Neuron (in vitro differentiated cells): ENCODE measurements around the gene SPATC1L.

Experiments
- H2AFZ ChIP-seq: one replicate; pipeline ENCODE4 v1.6.1; 2013; ENCODE audit warnings: low read depth, mild to moderate bottlenecking, inconsistent platforms, low read length, moderate library complexity
- H3K27me3 ChIP-seq: one replicate; pipeline ENCODE4 v1.6.1; 2013; ENCODE audit warnings: low read length; ENCODE audit not compliant: insufficient read depth
- H3K36me3 ChIP-seq: one replicate; pipeline ENCODE4 v1.6.1; 2013; ENCODE audit warnings: low read length; ENCODE audit not compliant: insufficient read depth
- H3K4me1 ChIP-seq: one replicate; pipeline ENCODE4 v1.6.1; 2013; ENCODE audit warnings: low read length; ENCODE audit not compliant: insufficient read depth
- H3K4me3 ChIP-seq: 2 replicates; pipeline ENCODE4 v1.5.1; 2013; ENCODE audit warnings: mild to moderate bottlenecking, low read length, moderate library complexity
- H3K9me3 ChIP-seq: one replicate; pipeline ENCODE4 v1.6.1; 2013; ENCODE audit warnings: low read length

SPATC1L gene

DNA sequence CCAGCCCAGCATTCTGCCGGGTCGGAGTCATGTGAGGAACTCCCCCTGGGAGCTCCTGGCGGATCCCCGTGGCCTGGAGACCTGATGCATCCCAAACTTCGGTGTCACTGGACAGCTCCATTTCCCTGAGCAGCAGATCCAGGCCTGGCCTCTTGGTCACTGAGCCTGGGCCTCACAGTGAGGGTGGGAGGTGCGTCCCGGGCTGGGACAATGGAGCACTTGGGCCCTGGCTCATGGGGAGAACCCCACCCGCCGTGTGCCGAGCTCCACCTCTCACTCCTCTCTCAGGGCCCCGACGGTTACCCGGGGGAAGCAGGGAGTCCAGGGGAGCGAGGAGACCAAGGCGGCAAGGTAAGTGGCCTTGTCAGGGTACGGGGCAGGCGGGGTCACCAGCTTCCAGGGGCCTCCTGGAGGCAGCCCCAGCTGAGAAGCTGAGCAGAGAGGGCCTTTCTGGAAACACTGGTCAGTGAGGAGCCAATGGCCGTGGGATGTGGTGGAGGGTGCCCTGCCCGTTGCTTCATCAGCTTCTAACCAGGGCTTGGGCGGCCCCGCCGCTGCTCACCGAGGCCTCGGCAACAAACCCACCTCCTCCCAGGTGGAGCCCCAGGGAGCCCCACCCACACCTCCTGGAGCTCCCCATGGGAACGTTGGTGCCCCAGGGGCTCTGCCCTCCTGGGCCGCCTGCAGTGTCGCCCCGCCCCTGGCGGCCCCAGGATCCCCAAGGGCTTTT is 66.5 kb downstream of the SPATC1L start:
- H3K27me3 ChIP-seq: no peaks in the 10 kb centered on the region
- no peaks in the 10 kb centered on the region for H3K36me3 ChIP-seq
- peaks cover 6% of the 10 kb centered on the region for H3K9me3 ChIP-seq
- no peak overlapping the region for H2AFZ ChIP-seq
- no peaks in the 10 kb centered on the region for H3K4me1 ChIP-seq
- H3K4me3 ChIP-seq: no peak overlapping the region

- Histone ChIP-seq H3K4me1 (no peaks in the 10 kb centered on the region), H3K9me3 (peaks cover 6% of the 10 kb centered on the region), H2AFZ (no peak overlapping the region), H3K36me3 (no peaks in the 10 kb centered on the region), H3K4me3 (no peak overlapping the region), H3K27me3 (no peaks in the 10 kb centered on the region)
These were observed 67.3 kb downstream of the SPATC1L start for GRCh38 chr21:46116776-46117585.

- Histone ChIP-seq H2AFZ (no peak overlapping the region), H3K27me3 (no peaks in the 10 kb centered on the region), H3K36me3 (no peaks in the 10 kb centered on the region), H3K4me1 (no peaks in the 10 kb centered on the region), H3K4me3 (no peak overlapping the region), H3K9me3 (peaks cover 6% of the 10 kb centered on the region)
These were observed 68.0 kb downstream of the SPATC1L start for GRCh38 chr21:46116189-46116775.

GRCh38 chr21:46115441-46116188 is 68.6 kb downstream of the SPATC1L start:
- no peaks in the 10 kb centered on the region for H3K27me3 ChIP-seq
- no peaks in the 10 kb centered on the region for H3K4me1 ChIP-seq
- no peak overlapping the region for H3K4me3 ChIP-seq
- H3K9me3 ChIP-seq: peaks cover 6% of the 10 kb centered on the region
- no peak overlapping the region for H2AFZ ChIP-seq
- H3K36me3 ChIP-seq: no peaks in the 10 kb centered on the region

GRCh38 chr21:46114963-46115362 is 69.3 kb downstream of the SPATC1L start:
- no peaks in the 10 kb centered on the region for H3K36me3 ChIP-seq
- H3K27me3 ChIP-seq: no peaks in the 10 kb centered on the region
- no peak overlapping the region for H3K4me3 ChIP-seq
- no peak overlapping the region for H2AFZ ChIP-seq
- H3K9me3 ChIP-seq: peaks cover 6% of the 10 kb centered on the region
- no peaks in the 10 kb centered on the region for H3K4me1 ChIP-seq

- Histone ChIP-seq H3K4me1 (no peaks in the 10 kb centered on the region), H3K4me3 (no peak overlapping the region), H2AFZ (no peak overlapping the region), H3K9me3 (peaks cover 6% of the 10 kb centered on the region), H3K27me3 (no peaks in the 10 kb centered on the region), H3K36me3 (no peaks in the 10 kb centered on the region)
These were observed 70.6 kb downstream of the SPATC1L start for GRCh38 chr21:46113497-46114176.

- Histone ChIP-seq H2AFZ (no peak overlapping the region), H3K9me3 (peaks cover 6% of the 10 kb centered on the region), H3K4me1 (no peaks in the 10 kb centered on the region), H3K27me3 (no peaks in the 10 kb centered on the region), H3K36me3 (no peaks in the 10 kb centered on the region), H3K4me3 (no peak overlapping the region)
These were observed 71.5 kb downstream of the SPATC1L start for GRCh38 chr21:46112725-46113215.

GRCh38 chr21:46111857-46112724 is 72.2 kb downstream of the SPATC1L start:
- H3K4me1 ChIP-seq: no peaks in the 10 kb centered on the region
- no peak overlapping the region for H2AFZ ChIP-seq
- peaks cover 6% of the 10 kb centered on the region for H3K9me3 ChIP-seq
- no peaks in the 10 kb centered on the region for H3K27me3 ChIP-seq
- H3K4me3 ChIP-seq: no peak overlapping the region
- H3K36me3 ChIP-seq: no peaks in the 10 kb centered on the region

GRCh38 chr21:46111193-46111571 is 73.1 kb downstream of the SPATC1L start:
- no peaks in the 10 kb centered on the region for H3K36me3 ChIP-seq
- H2AFZ ChIP-seq: no peak overlapping the region
- no peaks in the 10 kb centered on the region for H3K4me1 ChIP-seq
- H3K27me3 ChIP-seq: no peaks in the 10 kb centered on the region
- peaks cover 6% of the 10 kb centered on the region for H3K9me3 ChIP-seq
- H3K4me3 ChIP-seq: no peak overlapping the region
